Stomach (tissue), 9 donors: ENCODE data around the gene CIAO3. TPM values are rescaled to one million over a fixed set of nuclear protein-coding genes. Genes with fewer than 3 reads are reported as not detected.
"Not testable (repeated sequence)": the region's sequence is repeated elsewhere in the genome, so short reads cannot be mapped to it uniquely, and the experiment has no call there.

ENCODE experiments used
- DNase-seq, 2 donors: peaks; one replicate each; pipeline versions ENCODE4 v3.0.0 to v3.0.0-alpha.2; 2013 to 2019
- H3K27ac ChIP-seq, 5 donors: fragments of 200-600 bp in 4 of 5; sonication (generic) in 4 of 5; one replicate each; pipeline ENCODE4 v1.5.1; 2013 to 2019; ENCODE audit warnings: mild to moderate bottlenecking in 1 of 5, moderate library complexity in 1 of 5
- H3K27me3 ChIP-seq, 3 donors: fragments of 200-600 bp; sonication (generic); one replicate each; pipeline ENCODE4 v1.5.1; 2017 to 2019; ENCODE audit warnings: mixed run types in 1 of 3
- H3K36me3 ChIP-seq, 4 donors: fragments of 200-600 bp; sonication (generic); 1 replicate in 3 of 4; 2 replicates in 1 of 4; pipeline ENCODE4 v1.5.1; 2016 to 2019
- H3K4me1 ChIP-seq, 4 donors: fragments of 200-600 bp; sonication (generic); one replicate each; pipeline ENCODE4 v1.5.1; 2016 to 2019
- H3K4me3 ChIP-seq, 4 donors: fragments of 200-600 bp; sonication (generic) in 3 of 4; one replicate each; pipeline ENCODE4 v1.5.1; 2016 to 2019; ENCODE audit warnings: mild to moderate bottlenecking in 1 of 4
- H3K9me3 ChIP-seq, 4 donors: fragments of 200-600 bp; sonication (generic); one replicate each; pipeline ENCODE4 v1.5.1; 2016 to 2019
- EP300 ChIP-seq: sonication (generic); formaldehyde crosslinking; IDR thresholded peaks from one replicate; pipeline ENCODE4 v1.6.1; 2017; ENCODE audit warnings: antibody characterized with exemption
- POLR2A ChIP-seq, 4 donors: fragments of 450-650 bp; IDR thresholded peaks; one replicate each; pipeline ENCODE4 v1.6.1; 2016; ENCODE audit warnings: antibody characterized with exemption in 4 of 4, control low read depth in 2 of 4, mild to moderate bottlenecking in 1 of 4, moderate library complexity in 1 of 4
- POLR2AphosphoS5 ChIP-seq, 3 donors: sonication (generic); formaldehyde crosslinking; IDR thresholded peaks; one replicate each; pipeline ENCODE4 v1.6.1; 2016; ENCODE audit warnings: antibody characterized with exemption in 3 of 3
- WGBS, 5 donors: extraction: QIAGEN DNeasy Blood & Tissue Kit in 3 of 5; methylation state at CpG; one replicate each; pipeline versions ENCODE4 v1.1.5 to v1.1.7; 2013 to 2018; 5-methylcytosine and 5-hydroxymethylcytosine counted together
- intact Hi-C: fragments of 100-400 bp; cut with DNase I; formaldehyde crosslinking; loops from one replicate; pipeline ENCODE4 v1.15.1; 2023; ENCODE audit warnings: low total_unique reads
- polyA plus RNA-seq, 3 donors: library from polyadenylated mRNA; stranded (reverse); fragments of 200-250 nt; gene quantifications; one replicate each; pipeline ENCODE4 v1.2.3, GENCODE V29; 2013
- total RNA-seq, 5 donors: library from RNA; depleted of rRNA; stranded (reverse); fragments of >200 nt; gene quantifications; one replicate each; pipeline versions ENCODE4 v1.1.0 to v1.2.3, GENCODE V29; 2014 to 2016
- TF ChIP-seq, protein P1 (sequence below), 7 experiments: fragments of 450-650 bp in 4 of 7; fragments of 200-600 bp in 3 of 7; sonication (generic) in 3 of 7; IDR thresholded peaks; one replicate each; pipeline ENCODE4 v1.5.1; 2016 to 2019; ENCODE audit warnings: antibody characterized with exemption in 7 of 7, control low read depth in 2 of 7, mild to moderate bottlenecking in 1 of 7
- donor health status: healthy with polysubstance abuse.
- donor health status: Bipolar disorder and iron deficiency.
- donor health status: healthy.

Gene CIAO3
- total and polyA plus RNA-seq, 8 donors: 22.8 to 145 (median 49.6) TPM

DNA sequence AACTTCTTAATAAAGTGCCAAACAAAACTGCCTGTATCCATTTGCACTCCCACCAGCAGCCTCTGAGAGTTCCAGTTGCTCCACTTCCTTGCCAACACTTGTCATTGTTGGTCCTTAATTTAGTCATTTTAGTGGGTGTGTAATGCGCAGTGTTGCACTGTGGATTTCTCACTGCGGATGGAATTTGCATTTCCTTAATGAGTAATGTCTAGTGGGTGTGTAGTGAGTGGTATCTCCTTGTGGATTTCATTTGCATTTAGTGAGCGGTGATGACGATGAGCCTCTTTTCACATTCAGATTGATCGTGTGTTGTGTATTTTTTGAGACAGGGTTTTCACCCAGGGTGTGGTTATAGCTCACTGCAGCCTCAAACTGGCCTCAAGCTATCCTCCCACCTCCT, 15.6 kb upstream of the CIAO3 start:
- Histone ChIP-seq H3K36me3 (no peaks in the 10 kb centered on the region), H3K4me3 (no peak overlapping the region), H3K27me3 (peaks cover 0 to 55% (median 5%) of the 10 kb centered on the region in 3 donors), H3K27ac (no peak overlapping the region), H3K9me3 (no peaks in the 10 kb centered on the region), H3K4me1 (peaks cover 0 to 16% (median 8%) of the 10 kb centered on the region in 4 donors)
- intact Hi-C loops: no loop called here
- TF ChIP-seq POLR2AphosphoS5 (IDR thresholded peaks at IDR 0.05) (no peak), EP300 (no peak), POLR2A (IDR thresholded peaks at IDR 0.05) (no peak)
- TF ChIP-seq, protein P1, sequence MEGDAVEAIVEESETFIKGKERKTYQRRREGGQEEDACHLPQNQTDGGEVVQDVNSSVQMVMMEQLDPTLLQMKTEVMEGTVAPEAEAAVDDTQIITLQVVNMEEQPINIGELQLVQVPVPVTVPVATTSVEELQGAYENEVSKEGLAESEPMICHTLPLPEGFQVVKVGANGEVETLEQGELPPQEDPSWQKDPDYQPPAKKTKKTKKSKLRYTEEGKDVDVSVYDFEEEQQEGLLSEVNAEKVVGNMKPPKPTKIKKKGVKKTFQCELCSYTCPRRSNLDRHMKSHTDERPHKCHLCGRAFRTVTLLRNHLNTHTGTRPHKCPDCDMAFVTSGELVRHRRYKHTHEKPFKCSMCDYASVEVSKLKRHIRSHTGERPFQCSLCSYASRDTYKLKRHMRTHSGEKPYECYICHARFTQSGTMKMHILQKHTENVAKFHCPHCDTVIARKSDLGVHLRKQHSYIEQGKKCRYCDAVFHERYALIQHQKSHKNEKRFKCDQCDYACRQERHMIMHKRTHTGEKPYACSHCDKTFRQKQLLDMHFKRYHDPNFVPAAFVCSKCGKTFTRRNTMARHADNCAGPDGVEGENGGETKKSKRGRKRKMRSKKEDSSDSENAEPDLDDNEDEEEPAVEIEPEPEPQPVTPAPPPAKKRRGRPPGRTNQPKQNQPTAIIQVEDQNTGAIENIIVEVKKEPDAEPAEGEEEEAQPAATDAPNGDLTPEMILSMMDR (IDR thresholded peaks at IDR 0.05): no peak
- 89 to 96% (median 91%) methylated on average over 5 of the region's 5 CpGs for WGBS, 5 donors
- no peak for DNase-seq

DNA sequence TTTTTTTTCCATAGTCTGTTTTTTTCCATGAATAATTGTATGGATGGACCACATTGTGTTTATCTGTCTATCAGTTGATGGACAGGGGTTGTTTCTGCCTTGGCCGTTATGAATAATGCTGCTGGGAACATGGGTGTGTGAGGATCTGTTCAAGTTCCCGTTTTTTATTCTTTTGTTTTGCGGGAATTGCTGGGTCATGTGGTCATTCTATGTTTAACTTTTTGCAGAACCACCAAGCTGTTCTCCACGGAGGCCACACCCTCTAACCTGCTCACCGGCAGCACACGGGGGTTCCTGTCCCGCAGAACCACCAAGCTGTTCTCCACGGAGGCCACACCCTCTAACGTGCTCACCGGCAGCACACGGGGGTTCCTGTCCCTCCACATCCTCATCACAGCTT, 13.9 kb upstream of the CIAO3 start:
- WGBS, 5 donors: 11 to 39% (median 19%) methylated on average over 11 of the region's 11 CpGs
- peaks cover 0 to 47% (median 0%) of the 10 kb centered on the region in 3 donors for H3K27me3 ChIP-seq
- peaks cover 0 to 17% (median 3%) of the 10 kb centered on the region in 4 donors for H3K4me1 ChIP-seq
- H3K36me3 ChIP-seq: no peaks in the 10 kb centered on the region
- H3K27ac ChIP-seq: no peak overlapping the region
- no peak for TF ChIP-seq POLR2AphosphoS5 (IDR thresholded peaks at IDR 0.05)
- no peak for TF ChIP-seq EP300
- no peak for TF ChIP-seq POLR2A (IDR thresholded peaks at IDR 0.05)
- DNase-seq: no peak
- H3K9me3 ChIP-seq: no peaks in the 10 kb centered on the region
- H3K4me3 ChIP-seq: no peak overlapping the region
- intact Hi-C loops: no loop called here

DNA sequence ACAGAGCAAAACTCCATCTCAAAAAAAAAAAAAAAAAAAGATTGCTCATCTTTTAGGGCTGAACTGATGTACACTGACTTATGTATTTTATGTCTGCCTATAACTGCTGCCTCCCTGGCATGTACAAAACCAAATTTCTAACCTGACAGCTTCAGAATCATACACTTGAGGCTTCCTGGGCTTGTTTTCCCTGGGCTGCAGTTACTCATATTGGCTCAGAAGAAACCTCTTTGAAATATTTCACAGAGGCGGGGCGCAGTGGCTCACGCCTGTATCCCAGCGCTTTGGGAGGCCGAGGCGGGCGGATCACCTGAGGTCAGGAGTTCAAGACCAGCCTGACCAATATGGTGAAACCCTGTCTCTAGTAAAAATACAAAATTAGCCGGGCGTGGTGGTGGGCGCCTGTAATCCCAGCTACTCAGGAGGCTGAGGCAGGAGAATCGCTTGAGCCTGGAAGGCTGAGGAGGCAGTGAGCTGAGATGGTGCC, 13.4 kb upstream of the CIAO3 start:
- WGBS, 5 donors: 67 to 80% (median 78%) methylated on average over 11 of the region's 11 CpGs
- H3K27me3 ChIP-seq: peaks cover 0 to 47% (median 0%) of the 10 kb centered on the region in 3 donors
- H3K36me3 ChIP-seq, DNase-seq, H3K27ac ChIP-seq, H3K4me3 ChIP-seq, intact Hi-C loops, H3K9me3 ChIP-seq: not testable (repeated sequence)
- peaks cover 0 to 14% (median under 1%) of the 10 kb centered on the region in 4 donors for H3K4me1 ChIP-seq

DNA sequence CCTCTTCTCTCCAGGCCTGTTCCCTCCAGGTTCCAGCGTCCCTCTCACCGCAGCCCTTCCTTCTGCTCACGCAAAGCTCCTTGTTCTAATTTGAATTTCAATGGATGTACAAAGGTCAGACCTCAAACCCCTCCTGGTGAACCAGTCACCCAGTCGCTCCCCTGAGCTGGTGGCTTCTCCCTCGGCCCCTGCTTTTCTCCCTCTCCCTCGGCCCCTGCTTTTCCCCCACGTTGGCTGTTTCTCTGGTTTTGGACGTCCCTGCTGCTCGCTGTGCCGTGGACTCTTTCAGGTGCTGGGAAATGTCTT, 11.2 kb upstream of the CIAO3 start:
- no peak for DNase-seq
- intact Hi-C loops: no loop called here
- Histone ChIP-seq H3K27ac (no peak overlapping the region), H3K4me1 (peaks cover 0 to 14% (median 0%) of the 10 kb centered on the region in 4 donors), H3K36me3 (no peaks in the 10 kb centered on the region), H3K4me3 (no peak overlapping the region), H3K27me3 (peaks cover 0 to 47% (median 0%) of the 10 kb centered on the region in 3 donors), H3K9me3 (no peaks in the 10 kb centered on the region)
- no peak for TF ChIP-seq POLR2AphosphoS5 (IDR thresholded peaks at IDR 0.05)
- TF ChIP-seq, protein P1 (IDR thresholded peaks at IDR 0.05): no peak
- no peak for TF ChIP-seq EP300
- no peak for TF ChIP-seq POLR2A (IDR thresholded peaks at IDR 0.05)
- 14 to 29% (median 18%) methylated on average over 10 of the region's 10 CpGs for WGBS, 5 donors

DNA sequence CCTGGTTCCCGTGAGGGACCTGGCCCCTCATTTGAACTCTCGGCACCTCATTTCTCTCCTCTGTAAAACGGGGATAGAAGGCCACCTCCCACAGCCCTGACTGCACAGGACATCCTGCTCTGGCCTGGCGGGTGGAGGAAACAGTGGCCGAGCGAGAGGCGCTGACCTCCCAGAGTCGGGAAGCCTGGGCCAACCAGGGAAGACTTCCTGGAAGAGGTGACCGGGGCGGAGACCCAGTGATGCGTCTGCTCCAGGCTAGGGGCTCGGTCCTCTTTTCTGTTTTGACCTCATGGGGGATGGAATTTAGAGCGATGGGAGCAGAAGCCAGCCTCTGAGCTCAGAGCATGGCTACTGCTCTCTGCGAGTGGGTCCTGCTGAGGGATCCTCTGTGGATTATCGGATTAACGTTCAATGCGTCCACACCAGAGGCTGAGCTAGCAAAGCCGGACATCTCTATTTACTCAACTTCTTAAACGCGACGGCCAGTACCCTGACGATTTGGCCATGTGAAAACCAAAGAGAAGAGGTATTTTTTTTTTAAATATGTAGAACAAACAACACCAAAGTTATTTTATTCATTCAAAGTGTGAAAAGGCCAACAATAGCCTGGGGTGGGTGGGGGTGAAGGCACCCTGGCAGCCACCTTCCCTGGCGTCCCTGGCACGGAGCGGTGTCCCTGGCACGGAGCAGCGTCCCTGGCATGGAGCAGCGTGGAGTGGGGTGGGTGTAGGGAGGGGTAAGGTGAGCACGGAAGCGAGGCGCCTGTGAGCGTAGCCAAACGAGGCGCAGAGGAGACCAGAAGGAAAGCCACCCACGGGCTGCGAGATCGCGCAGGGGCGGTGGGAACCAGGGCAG, 10.6 kb upstream of the CIAO3 start:
- Histone ChIP-seq H3K4me1 (peaks cover 0 to 14% (median 0%) of the 10 kb centered on the region in 4 donors), H3K4me3 (no peak overlapping the region), H3K27ac (no peak overlapping the region), H3K36me3 (no peaks in the 10 kb centered on the region), H3K27me3 (peaks cover 0 to 47% (median 0%) of the 10 kb centered on the region in 3 donors), H3K9me3 (no peaks in the 10 kb centered on the region)
- TF ChIP-seq EP300: no peak
- no peak for TF ChIP-seq POLR2A (IDR thresholded peaks at IDR 0.05)
- WGBS, 5 donors: 30 to 60% (median 39%) methylated on average over 29 to 39 of the region's 39 CpGs
- intact Hi-C loops: no loop called here
- DNase-seq: peak in 1 of 2 donors; percentile 51

DNA sequence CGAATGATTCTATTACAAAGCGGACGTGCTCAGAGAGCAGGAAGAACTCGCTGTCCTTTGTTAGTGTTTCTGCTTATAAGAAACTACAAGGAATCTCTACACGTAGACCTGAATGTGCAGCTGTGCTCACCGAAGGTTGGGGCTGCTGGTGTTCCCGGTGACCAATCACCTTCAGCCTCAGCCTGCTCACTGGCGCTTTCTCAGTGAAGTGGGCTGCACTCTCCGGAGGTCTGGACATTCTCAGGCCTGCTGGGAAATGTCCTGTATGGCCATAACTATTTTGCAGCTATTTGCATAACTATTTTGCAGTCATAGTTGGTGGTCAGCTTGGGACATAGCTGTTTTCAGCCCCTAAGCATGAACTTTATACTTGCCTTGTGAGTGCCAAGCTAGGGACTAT, 9.7 kb upstream of the CIAO3 start:
- Histone ChIP-seq H3K27ac (no peak overlapping the region), H3K27me3 (peaks cover 0 to 47% (median 0%) of the 10 kb centered on the region in 3 donors), H3K4me1 (peaks cover 0 to 14% (median 0%) of the 10 kb centered on the region in 4 donors), H3K4me3 (no peak overlapping the region), H3K9me3 (no peaks in the 10 kb centered on the region), H3K36me3 (no peaks in the 10 kb centered on the region)
- intact Hi-C loops: no loop called here
- 55 to 71% (median 67%) methylated on average over 9 of the region's 9 CpGs for WGBS, 5 donors
- DNase-seq: peak in 1 of 2 donors; percentile 63
- TF ChIP-seq EP300 (no peak), POLR2AphosphoS5 (IDR thresholded peaks at IDR 0.05) (no peak), POLR2A (IDR thresholded peaks at IDR 0.05) (no peak)
- TF ChIP-seq, protein P1 (IDR thresholded peaks at IDR 0.05): no peak
